HCT116 (cell line): ENCODE measurements around the gene MBP. TPM values are rescaled to one million over a fixed set of nuclear protein-coding genes. Genes with fewer than 3 reads are reported as not detected.

ENCODE experiments used
- ATAC-seq: fragments of 200-7000 bp; cut with Tn5 transposase; 2 replicates; pipeline ENCODE4 v1.9.1; 2020; ENCODE audit warnings: mild to moderate bottlenecking, moderate library complexity
- BruUV-seq: library from RNA; stranded (reverse); fragments of 400-500 nt; replicated peaks from 2 replicates; lab custom pipeline; 2021; lab: Mats Ljungman, UMichigan
- CTCF ChIA-PET: fragments of 300-600 bp; sonication (Branson Sonifier 250); formaldehyde crosslinking; loops from one replicate; lab custom pipeline; 2021; ENCODE audit warnings: antibody characterized with exemption; lab: Charles Lee
- POLR2A ChIA-PET: fragments of 300-600, 350-600 bp; sonication (Branson Sonifier 250); formaldehyde crosslinking; loops from one replicate; lab custom pipeline; 2021; ENCODE audit warnings: antibody characterized with exemption; lab: Charles Lee
- RAD21 ChIA-PET, 2 experiments: fragments of 300-600 bp; sonication (Branson Sonifier 250); formaldehyde crosslinking; loops; one replicate each; lab custom pipeline; 2023; ENCODE audit warnings: low total read pairs in 2 of 2; ENCODE audit not compliant: uncharacterized antibody in 2 of 2, unreplicated experiment in 2 of 2, low non-redundant PET in 1 of 2; lab: Charles Lee
- DNase-seq: peaks from one replicate; pipeline ENCODE4 v3.0.0-alpha.2; 2010; ENCODE audit warnings: low read depth, low spot score
- H2AFZ ChIP-seq: fragments of 200-600 bp; shearing (Covaris generic), sonication (generic); 2 replicates; pipeline ENCODE4 v1.6.1; 2017; ENCODE audit warnings: low read depth, mixed run types, mixed read lengths, antibody characterized with exemption, low read length; ENCODE audit not compliant: poor library complexity, severe bottlenecking
- H3K27ac ChIP-seq: 2 replicates; pipeline ENCODE4 v1.5.1; 2012; ENCODE audit warnings: low read depth, low read length
- H3K27me3 ChIP-seq: fragments of 200-600 bp; sonication (generic); 2 replicates; pipeline ENCODE4 v1.6.1; 2016; ENCODE audit warnings: mixed run types, low read length, mixed read lengths; ENCODE audit not compliant: insufficient read depth
- H3K36me3 ChIP-seq, 2 experiments: fragments of 200-500 bp in 1 of 2; fragments of 200-600 bp in 1 of 2; sonication (Bioruptor generic) in 1 of 2; sonication (generic) in 1 of 2; 2 replicates each; pipeline versions ENCODE4 v1.5.1 to v1.6.1; 2014 to 2016; ENCODE audit warnings: low read length in 2 of 2, inconsistent platforms in 1 of 2, mixed read lengths in 1 of 2, mixed run types in 1 of 2; ENCODE audit not compliant: insufficient read depth in 2 of 2, control insufficient read depth in 1 of 2
- H3K4me1 ChIP-seq, 2 experiments: fragments of 200-600 bp in 1 of 2; sonication (generic) in 1 of 2; 2 replicates each; pipeline versions ENCODE4 v1.5.1 to v1.6.1; 2012 to 2017; ENCODE audit warnings: low read length in 2 of 2, inconsistent platforms in 1 of 2, mild to moderate bottlenecking in 1 of 2, mixed read lengths in 1 of 2, mixed run types in 1 of 2, moderate library complexity in 1 of 2; ENCODE audit not compliant: insufficient read depth in 2 of 2, control insufficient read depth in 1 of 2
- H3K4me2 ChIP-seq: fragments of 200-600 bp; sonication (generic); 2 replicates; pipeline ENCODE4 v1.6.1; 2017; ENCODE audit warnings: mixed run types, low read length, mixed read lengths
- H3K4me3 ChIP-seq, 2 experiments: fragments of 200-600 bp in 1 of 2; sonication (generic) in 1 of 2; replicated peaks in 1 of 2; 2 replicates each; pipeline ENCODE4 v1.5.1; 2011 to 2016; ENCODE audit warnings: low read length in 2 of 2, control low read depth in 1 of 2, low read depth in 1 of 2, mild to moderate bottlenecking in 1 of 2, mixed read lengths in 1 of 2, mixed run types in 1 of 2
- H3K79me2 ChIP-seq: fragments of 200-600 bp; sonication (generic); 2 replicates; pipeline ENCODE4 v1.6.1; 2017; ENCODE audit warnings: mild to moderate bottlenecking, mixed run types, low read length, moderate library complexity, mixed read lengths; ENCODE audit not compliant: insufficient read depth
- H3K9ac ChIP-seq: fragments of 200-600 bp; sonication (generic); 2 replicates; pipeline ENCODE4 v1.6.1; 2016; ENCODE audit warnings: low read length, mixed read lengths
- H3K9me2 ChIP-seq: fragments of 200-600 bp; sonication (generic), shearing (Covaris generic); 2 replicates; pipeline ENCODE4 v1.6.1; 2017; ENCODE audit warnings: mixed run types, mild to moderate bottlenecking, moderate library complexity; ENCODE audit not compliant: insufficient read depth
- H3K9me3 ChIP-seq, 2 experiments: fragments of 200-500 bp in 1 of 2; fragments of 200-600 bp in 1 of 2; sonication (Bioruptor generic) in 1 of 2; sonication (generic) in 1 of 2; 2 replicates each; pipeline ENCODE4 v1.6.1; 2014 to 2017; ENCODE audit warnings: low read length in 2 of 2, mixed read lengths in 2 of 2, inconsistent platforms in 1 of 2, low read depth in 1 of 2, mild to moderate bottlenecking in 1 of 2, mixed run types in 1 of 2, moderate library complexity in 1 of 2; ENCODE audit not compliant: control insufficient read depth in 1 of 2, insufficient read depth in 1 of 2
- H4K20me1 ChIP-seq: fragments of 200-600 bp; sonication (generic), shearing (Covaris generic); 2 replicates; pipeline ENCODE4 v1.6.1; 2017; ENCODE audit warnings: mixed run types, mild to moderate bottlenecking, moderate library complexity; ENCODE audit not compliant: insufficient read depth
- ATF3 ChIP-seq: IDR thresholded peaks from 2 replicates; pipeline ENCODE4 v1.6.1; 2012
- CBX3 ChIP-seq: IDR thresholded peaks from 2 replicates; pipeline ENCODE4 v1.6.1; 2012; ENCODE audit warnings: low read depth
- CEBPB ChIP-seq: IDR thresholded peaks from 2 replicates; pipeline ENCODE4 v1.6.1; 2012; ENCODE audit warnings: low read depth
- EGR1 ChIP-seq: IDR thresholded peaks from 2 replicates; pipeline ENCODE4 v1.6.1; 2012; ENCODE audit warnings: low read depth
- ELF1 ChIP-seq: IDR thresholded peaks from 2 replicates; pipeline ENCODE4 v1.6.1; 2012; ENCODE audit warnings: low read depth, borderline replicate concordance
- EZH2phosphoT487 ChIP-seq: fragments of 200-600 bp; IDR thresholded peaks from 2 replicates; pipeline ENCODE4 v1.6.1; 2018; ENCODE audit warnings: antibody characterized with exemption, borderline replicate concordance
- FOSL1 ChIP-seq: IDR thresholded peaks from 2 replicates; pipeline ENCODE4 v1.6.1; 2012; ENCODE audit warnings: low read depth
- POLR2A ChIP-seq: IDR thresholded peaks from 2 replicates; pipeline ENCODE4 v1.7.0; 2011; ENCODE audit warnings: borderline replicate concordance; ENCODE audit not compliant: insufficient read depth, insufficient read length; ENCODE audit errors: extremely low read depth
- RAD21 ChIP-seq: IDR thresholded peaks from 2 replicates; pipeline ENCODE4 v1.6.1; 2012; ENCODE audit warnings: low read depth, mild to moderate bottlenecking
- SIN3A ChIP-seq: IDR thresholded peaks from 2 replicates; pipeline ENCODE4 v1.6.1; 2012; ENCODE audit warnings: low read depth
- SP1 ChIP-seq: IDR thresholded peaks from 2 replicates; pipeline ENCODE4 v1.6.1; 2012; ENCODE audit warnings: low read depth
- SRF ChIP-seq: IDR thresholded peaks from 2 replicates; pipeline ENCODE4 v1.6.1; 2012; ENCODE audit warnings: low read depth
- TCF7L2 ChIP-seq: IDR thresholded peaks from 2 replicates; pipeline ENCODE4 v1.7.0; 2011; ENCODE audit warnings: borderline replicate concordance, inconsistent platforms; ENCODE audit not compliant: insufficient read depth, insufficient read length; ENCODE audit errors: extremely low read depth
- YY1 ChIP-seq: IDR thresholded peaks from 2 replicates; pipeline ENCODE4 v1.6.1; 2011; ENCODE audit warnings: low read length, low read depth, moderate library complexity, mild to moderate bottlenecking; ENCODE audit not compliant: insufficient replicate concordance; ENCODE audit errors: extremely low read depth
- ZBTB33 ChIP-seq: IDR thresholded peaks from 2 replicates; pipeline ENCODE4 v1.6.1; 2011; ENCODE audit warnings: mild to moderate bottlenecking, low read length, moderate library complexity; ENCODE audit not compliant: insufficient replicate concordance; ENCODE audit errors: extremely low read depth
- ZFX ChIP-seq: fragments of 450-650 bp; IDR thresholded peaks from 2 replicates; pipeline ENCODE4 v1.6.1; 2017
- ZNF274 ChIP-seq: fragments of 200-500 bp; sonication (Bioruptor generic); IDR thresholded peaks from 2 replicates; pipeline ENCODE4 v1.6.1; 2014; ENCODE audit warnings: mild to moderate bottlenecking, low read depth, low read length, inconsistent platforms
- intact Hi-C: fragments of 100-400 bp; cut with micrococcal nuclease; formaldehyde crosslinking; loops from 2 replicates; pipeline ENCODE4 v1.10.0; 2022
- total RNA-seq: library from RNA; stranded (reverse); gene quantifications from one replicate; pipeline ENCODE4 v1.2.1, GENCODE V29; 2021; ENCODE audit not compliant: unreplicated experiment
- TF ChIP-seq, protein P1 (sequence below), 3 experiments: fragments of 200-600 bp in 1 of 3; sonication (generic) in 1 of 3; IDR thresholded peaks in 2 of 3; conservative IDR thresholded peaks in 1 of 3; 2 replicates each; pipeline ENCODE4 v1.5.1; 2012 to 2017; ENCODE audit warnings: low read depth in 2 of 3, low read length in 2 of 3, antibody characterized with exemption in 1 of 3, borderline replicate concordance in 1 of 3, control low read depth in 1 of 3, mild to moderate bottlenecking in 1 of 3, mixed read lengths in 1 of 3, mixed run types in 1 of 3, moderate library complexity in 1 of 3; ENCODE audit not compliant: insufficient read depth in 1 of 3
- TF ChIP-seq, protein P2 (sequence below): IDR thresholded peaks from 2 replicates; pipeline ENCODE4 v1.6.1; 2012
- TF ChIP-seq, protein P3 (sequence below): IDR thresholded peaks from 2 replicates; pipeline ENCODE4 v1.6.1; 2012; ENCODE audit warnings: low read depth

Gene MBP
- total RNA-seq, 1 experiment from 2014 or later, result 34.9 TPM

DNA sequence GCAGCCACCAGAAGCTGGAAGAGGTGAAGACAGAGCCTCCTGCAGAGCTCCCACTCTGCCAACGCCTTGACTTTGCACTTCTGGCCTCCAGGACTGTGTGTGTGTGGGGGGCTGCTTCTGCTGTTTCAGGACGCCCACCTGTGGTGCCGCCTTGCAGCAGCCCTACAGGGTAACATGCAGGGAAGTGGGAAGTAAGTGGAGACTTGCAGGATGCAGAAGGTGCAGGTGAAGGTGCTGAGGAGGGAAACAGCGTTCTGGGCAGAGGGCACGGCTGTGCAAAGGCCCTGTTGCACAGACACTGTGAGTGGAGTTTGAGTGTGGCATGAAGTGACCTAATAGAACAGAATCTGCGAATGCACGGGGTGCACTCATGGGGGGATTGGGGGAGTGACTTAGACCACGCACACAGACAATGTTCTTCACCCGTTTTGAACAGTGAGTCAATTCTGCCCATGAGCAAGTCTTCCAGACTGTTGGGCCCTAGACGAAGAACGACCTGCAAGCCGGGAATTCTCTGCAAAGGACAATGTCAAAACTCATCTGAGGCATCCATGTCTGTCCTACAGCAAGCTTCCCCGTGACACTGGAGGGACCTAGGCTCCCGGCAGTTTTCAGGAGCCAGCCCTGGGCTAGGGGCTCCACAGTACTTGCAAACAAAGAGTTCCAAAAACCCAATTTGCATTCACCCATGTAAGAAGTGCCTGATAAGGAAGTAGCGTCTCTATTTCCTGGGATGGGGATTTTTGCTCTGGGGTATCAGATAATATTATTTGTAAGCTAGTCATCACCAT is 19.0 kb downstream of the MBP start:
- CTCF ChIA-PET, result no interaction called here
- intact Hi-C loops, result no loop called here

More for the DNA sequence above, 19.0 kb downstream of the MBP start:
- no peak overlapping the region for H3K9ac ChIP-seq
- TF ChIP-seq ZNF274 (no peak), EZH2phosphoT487 (no peak), SP1 (no peak), CBX3 (no peak), YY1 (no peak), ELF1 (no peak), SRF (no peak), ZBTB33 (no peak), TCF7L2 (no peak), FOSL1 (no peak), ZFX (no peak), ATF3 (no peak), EGR1 (no peak), SIN3A (no peak), RAD21 (no peak), CEBPB (no peak), POLR2A (no peak)
- TF ChIP-seq, protein P1, sequence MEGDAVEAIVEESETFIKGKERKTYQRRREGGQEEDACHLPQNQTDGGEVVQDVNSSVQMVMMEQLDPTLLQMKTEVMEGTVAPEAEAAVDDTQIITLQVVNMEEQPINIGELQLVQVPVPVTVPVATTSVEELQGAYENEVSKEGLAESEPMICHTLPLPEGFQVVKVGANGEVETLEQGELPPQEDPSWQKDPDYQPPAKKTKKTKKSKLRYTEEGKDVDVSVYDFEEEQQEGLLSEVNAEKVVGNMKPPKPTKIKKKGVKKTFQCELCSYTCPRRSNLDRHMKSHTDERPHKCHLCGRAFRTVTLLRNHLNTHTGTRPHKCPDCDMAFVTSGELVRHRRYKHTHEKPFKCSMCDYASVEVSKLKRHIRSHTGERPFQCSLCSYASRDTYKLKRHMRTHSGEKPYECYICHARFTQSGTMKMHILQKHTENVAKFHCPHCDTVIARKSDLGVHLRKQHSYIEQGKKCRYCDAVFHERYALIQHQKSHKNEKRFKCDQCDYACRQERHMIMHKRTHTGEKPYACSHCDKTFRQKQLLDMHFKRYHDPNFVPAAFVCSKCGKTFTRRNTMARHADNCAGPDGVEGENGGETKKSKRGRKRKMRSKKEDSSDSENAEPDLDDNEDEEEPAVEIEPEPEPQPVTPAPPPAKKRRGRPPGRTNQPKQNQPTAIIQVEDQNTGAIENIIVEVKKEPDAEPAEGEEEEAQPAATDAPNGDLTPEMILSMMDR (IDR thresholded peaks at IDR 0.05 in 2 of 3, conservative IDR thresholded peaks at IDR 0.05 in 1 of 3; ENCODE audit: borderline replicate concordance in 1 of 3, insufficient read depth in 1 of 3, low read depth in 2 of 3, low read length in 2 of 3), result no peak
- TF ChIP-seq, protein P2, sequence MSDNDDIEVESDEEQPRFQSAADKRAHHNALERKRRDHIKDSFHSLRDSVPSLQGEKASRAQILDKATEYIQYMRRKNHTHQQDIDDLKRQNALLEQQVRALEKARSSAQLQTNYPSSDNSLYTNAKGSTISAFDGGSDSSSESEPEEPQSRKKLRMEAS, result no peak
- TF ChIP-seq, protein P3, sequence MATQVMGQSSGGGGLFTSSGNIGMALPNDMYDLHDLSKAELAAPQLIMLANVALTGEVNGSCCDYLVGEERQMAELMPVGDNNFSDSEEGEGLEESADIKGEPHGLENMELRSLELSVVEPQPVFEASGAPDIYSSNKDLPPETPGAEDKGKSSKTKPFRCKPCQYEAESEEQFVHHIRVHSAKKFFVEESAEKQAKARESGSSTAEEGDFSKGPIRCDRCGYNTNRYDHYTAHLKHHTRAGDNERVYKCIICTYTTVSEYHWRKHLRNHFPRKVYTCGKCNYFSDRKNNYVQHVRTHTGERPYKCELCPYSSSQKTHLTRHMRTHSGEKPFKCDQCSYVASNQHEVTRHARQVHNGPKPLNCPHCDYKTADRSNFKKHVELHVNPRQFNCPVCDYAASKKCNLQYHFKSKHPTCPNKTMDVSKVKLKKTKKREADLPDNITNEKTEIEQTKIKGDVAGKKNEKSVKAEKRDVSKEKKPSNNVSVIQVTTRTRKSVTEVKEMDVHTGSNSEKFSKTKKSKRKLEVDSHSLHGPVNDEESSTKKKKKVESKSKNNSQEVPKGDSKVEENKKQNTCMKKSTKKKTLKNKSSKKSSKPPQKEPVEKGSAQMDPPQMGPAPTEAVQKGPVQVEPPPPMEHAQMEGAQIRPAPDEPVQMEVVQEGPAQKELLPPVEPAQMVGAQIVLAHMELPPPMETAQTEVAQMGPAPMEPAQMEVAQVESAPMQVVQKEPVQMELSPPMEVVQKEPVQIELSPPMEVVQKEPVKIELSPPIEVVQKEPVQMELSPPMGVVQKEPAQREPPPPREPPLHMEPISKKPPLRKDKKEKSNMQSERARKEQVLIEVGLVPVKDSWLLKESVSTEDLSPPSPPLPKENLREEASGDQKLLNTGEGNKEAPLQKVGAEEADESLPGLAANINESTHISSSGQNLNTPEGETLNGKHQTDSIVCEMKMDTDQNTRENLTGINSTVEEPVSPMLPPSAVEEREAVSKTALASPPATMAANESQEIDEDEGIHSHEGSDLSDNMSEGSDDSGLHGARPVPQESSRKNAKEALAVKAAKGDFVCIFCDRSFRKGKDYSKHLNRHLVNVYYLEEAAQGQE, result no peak
- H2AFZ ChIP-seq, result no peak overlapping the region
- no peak overlapping the region for H3K27ac ChIP-seq
- ChIA-PET RAD21 (no interaction called here), POLR2A (interaction anchor here (1.5 kb wide), 1 partner anchor 19 kb away, joined by 3 read pairs; the partner anchor contains the start of gene MBP)
- no peak overlapping the region for H3K4me2 ChIP-seq
- DNase-seq, result no peak
- no peaks in the 10 kb centered on the region for H3K36me3 ChIP-seq
- no peak overlapping the region for H3K4me3 ChIP-seq
- H3K79me2 ChIP-seq, result peaks cover 35% of the 10 kb centered on the region
- H4K20me1 ChIP-seq, result no peaks in the 10 kb centered on the region
- H3K9me3 ChIP-seq, result no peaks in the 10 kb centered on the region
- no peaks in the 10 kb centered on the region for H3K27me3 ChIP-seq
- peaks cover 6 to 21% of the 10 kb centered on the region in 2 experiments; a peak in 2 of 4 replicates for H3K4me1 ChIP-seq
- no peaks in the 10 kb centered on the region for H3K9me2 ChIP-seq
- ATAC-seq, result no peak
- no TSS peak for BruUV-seq
